UCSD-AML1 (cell line): ENCODE results near the gene RNASE1.

ENCODE experiments used
- DNase-seq: peaks from one replicate; lab custom pipeline; 2025; ENCODE audit not compliant: unreplicated experiment; lab: John Stamatoyannopoulos, UW

The RNASE1 gene

DNA sequence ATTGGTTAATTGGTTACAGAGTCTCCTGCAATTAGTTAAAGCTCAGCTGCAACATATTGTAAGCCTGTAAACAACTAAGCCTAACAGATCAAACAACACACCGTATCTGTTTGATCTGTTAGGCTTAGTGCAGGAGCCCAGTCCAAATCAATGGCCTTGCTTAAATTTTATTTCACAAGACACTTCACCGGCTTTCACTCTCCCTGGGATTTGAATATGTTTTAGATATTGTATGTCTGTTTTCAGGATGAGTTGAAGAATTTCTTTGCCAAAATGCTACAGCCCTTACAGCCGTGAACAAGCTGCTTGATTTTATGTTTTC, 5.5 kb upstream of the RNASE1 start:
- no peak for DNase-seq

DNA sequence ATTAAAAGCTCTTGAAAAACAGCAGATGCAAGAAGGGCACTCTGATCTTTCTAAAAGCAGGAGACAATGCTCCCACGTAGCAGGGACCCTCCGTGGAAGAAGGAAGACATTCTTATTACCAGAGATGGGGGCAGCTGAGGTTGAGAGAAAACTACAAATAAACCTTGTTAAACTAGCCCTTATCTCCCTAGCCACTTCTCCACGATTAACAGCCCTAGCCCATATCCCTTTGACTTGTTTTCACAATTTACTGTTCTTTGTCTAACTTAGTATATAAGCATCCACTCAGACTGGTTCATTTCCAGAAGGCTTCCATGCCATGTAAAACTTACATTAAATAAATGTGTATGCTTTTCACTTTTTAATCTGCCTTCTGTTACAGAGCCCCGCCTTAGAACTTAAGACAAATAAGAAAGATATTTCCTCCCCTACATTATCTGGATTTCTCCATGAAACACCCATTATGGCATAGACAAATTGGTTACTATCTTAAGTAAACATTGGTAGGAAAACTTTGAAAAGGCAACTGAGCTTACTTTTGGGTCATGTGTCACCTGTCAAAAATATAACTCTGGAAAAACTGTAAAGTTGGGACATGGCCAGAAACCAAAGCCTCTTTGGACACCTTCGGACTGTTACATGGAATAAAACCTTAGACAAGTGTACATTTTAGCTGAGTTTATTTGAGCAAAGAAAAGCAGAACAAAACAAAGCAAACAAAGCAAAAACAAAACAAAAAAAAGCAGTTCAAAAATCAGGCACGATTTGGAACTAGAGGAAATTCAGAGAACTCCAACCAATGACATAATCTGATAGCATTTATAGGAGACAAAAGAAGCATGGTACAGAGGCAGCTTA, 4.9 kb upstream of the RNASE1 start:
- DNase-seq = no peak

DNA sequence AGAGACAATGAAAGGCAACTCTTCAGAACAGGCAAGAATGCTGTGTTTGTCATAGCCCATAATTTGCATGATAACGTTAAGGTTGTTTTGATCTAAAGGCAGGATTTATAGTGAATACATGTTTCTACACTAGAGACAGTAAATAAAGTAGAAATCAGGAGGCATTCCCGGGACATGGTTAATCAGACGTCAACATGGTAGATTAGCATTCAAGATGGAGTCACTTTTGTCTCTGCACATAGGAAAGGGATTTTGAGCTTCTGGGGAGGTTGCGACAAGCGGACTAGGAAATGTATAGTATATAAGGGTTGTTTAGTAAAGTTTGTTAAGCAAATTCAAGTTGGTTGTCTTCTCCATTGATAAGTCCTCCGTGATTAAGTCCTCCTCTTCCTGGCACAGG, 2.8 kb upstream of the RNASE1 start:
- DNase-seq = no peak

DNA sequence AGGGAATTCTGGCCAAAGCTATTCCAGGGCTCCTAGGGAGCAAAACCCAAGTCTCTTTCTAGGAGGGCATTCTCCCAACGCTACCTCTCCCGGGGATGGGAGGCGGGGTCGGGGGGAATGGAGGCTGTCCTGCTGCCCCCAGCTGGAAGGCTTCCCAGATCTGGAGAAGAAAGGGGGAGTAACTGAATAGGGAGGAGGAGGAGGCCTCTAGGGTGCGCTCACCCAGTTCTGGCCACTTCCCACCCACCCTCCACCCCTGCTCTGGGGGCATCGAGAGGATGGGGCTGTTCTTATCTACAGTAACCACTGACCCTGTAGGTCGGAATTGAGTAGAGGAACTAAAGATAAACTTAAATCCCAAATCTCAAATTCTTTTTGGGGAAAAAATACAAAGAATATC, 579 bp upstream of the RNASE1 start:
- DNase-seq = no peak

DNA sequence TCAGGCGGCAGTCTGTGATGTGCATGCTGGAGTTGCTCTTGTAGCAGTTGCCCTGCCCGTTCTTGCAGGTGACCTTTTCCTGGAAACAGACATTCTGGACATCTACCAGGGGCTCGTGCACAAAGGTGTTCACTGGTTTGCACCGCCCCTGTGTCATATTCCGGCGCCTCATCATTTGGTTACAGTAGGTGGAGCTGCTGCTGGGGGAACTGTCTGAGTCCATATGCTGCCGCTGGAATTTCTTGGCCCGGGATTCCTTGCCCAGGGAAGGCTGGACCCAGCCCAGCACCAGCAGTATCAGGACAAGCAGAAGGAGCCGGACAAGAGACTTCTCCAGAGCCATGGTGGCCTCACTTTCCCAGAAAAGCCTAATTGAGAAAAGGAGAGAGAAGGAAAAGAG, 918 bp downstream of the RNASE1 start:
- no peak for DNase-seq

DNA sequence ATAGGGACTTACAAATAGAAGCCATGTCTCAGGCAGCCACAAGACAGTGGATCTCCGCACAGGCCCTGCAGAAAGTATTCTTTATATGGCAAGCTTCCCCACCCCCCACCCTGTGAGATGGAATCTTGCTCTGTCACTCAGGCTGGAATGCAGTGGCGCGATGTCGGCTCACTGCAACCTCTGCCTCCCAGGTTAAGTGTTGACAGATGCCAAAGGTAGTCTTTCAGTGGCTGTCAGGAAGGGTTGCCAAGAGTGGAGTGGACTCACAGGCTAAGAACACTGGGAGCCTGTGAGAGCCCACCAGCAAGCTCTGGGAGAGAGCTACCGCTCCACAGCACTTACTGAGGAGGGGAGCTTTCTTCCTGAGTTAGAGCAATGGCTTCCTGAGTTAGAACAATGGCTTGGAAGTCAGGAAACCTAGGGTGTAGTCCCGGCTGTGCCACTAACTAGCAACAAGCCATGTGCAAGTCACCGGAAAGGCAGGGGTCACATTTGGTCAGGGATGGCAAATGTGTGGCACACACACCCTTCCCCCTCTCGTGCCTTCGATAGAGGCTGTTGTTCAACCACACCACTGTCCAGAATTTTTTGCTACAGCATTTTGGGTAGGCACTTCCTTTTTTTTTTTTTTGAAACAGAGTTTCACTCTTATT, 2.6 kb downstream of the RNASE1 start:
- DNase-seq = peak; percentile 71

DNA sequence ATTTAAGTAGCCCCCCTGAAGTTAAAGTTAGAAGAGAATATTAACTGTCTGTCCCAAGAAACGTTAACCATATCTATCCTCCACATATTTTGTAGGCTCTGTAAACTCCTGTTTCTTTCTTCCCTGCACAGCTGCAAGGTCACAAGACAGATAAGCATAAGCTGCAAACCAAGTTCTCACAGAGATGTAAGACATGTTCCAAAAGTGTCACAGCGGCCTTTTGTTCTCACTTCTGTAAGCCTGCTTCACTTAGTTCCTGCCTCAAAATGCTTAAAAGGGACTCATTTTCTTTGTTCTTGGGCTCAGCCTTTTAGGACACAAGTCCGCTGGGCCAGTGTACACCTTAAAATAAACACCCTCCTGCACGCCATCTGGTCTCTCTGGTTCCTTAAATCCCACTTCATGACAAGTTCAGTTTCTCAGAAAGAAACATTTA, 3.2 kb downstream of the RNASE1 start:
- DNase-seq = no peak

DNA sequence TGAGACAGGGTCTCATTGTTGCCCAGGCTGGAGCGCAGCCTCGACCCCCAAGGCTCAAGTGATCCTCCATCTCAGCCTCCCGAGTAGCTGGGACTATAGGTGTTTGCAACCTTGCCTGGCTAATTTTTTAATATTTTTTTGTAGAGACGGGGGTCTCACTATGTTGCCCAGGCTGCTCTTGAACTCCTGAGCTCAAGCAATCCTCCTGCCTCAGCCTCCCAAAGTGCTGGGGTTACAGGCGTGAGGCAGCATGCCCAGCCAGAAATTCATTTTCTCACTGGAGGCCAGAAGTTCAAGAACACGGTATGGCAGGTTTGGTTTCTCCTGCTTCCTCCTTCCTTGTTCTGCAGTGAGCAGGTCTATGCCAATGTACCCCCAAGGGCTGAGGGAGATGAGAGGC, 3.7 kb downstream of the RNASE1 start:
- no peak for DNase-seq

DNA sequence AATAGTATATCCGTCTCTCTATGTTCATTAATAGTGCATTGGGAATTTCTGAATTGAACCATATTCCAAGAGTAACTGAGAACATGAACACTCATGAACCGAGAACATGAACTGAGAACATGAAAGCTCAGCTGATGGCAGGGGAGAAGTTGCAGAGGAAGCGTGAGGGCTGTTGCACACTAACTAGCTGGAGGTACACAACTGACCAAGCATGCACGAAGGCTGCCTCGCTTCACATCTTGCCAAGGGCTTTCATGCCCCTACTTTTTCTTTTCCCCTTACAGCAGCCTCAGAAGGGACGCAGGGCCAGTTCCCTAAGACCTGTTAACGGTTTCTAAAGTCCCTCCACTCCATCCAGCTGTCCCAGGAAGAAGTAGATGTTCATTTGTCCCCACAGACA, 4.3 kb downstream of the RNASE1 start:
- no peak for DNase-seq

DNA sequence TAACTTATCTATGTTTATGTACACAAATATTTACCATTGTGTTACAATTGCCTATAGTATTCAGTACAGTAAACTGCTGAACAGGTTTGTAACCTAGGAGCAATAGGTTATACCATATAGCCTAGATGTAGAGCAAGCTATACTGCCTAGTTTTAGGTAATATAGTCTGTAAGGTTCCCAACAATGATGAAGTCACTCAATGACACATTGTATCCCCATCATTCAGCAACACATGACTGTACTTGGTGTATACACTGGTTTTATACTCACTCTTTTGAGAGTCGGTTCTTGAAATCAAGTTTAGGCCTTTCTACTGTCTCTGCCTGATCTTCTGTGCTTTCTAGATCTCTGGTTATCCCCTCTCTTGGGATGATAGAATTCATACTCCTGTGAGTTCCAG, 5.5 kb downstream of the RNASE1 start:
- DNase-seq = no peak

DNA sequence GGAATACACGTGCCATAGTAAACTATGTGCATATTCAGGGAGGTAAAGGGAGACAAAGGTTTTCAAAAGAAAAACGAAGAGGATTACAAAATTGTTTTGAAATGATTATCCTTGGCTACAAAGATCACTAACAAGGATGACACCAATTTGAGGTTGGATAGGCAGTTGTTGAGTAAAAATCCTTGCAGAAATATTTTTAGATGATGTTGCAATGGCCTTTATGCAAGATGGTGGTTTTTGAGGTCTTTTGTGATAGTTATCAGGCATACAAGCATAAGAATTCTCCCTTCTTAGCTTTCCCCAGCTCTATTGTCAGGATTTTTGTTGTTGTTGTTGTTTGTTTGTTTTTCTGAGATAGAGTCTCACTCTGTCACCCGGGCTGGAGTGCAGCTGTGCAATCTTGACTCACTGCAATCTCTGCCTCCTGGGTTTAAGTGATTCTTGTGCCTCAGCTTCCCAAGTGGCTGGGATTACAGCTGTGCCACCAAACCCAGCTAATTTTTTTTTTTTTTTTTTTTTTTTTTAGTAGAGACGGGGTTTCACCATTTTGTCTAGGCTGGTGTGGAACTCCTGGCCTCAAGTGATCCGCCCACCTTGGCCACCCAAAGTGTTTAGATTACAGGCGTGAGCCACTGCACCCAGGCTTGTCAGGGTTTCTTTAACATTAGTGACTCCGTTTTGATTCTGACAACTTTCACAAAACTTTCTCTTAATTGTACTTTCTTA, 7.8 kb downstream of the RNASE1 start:
- DNase-seq = no peak

DNA sequence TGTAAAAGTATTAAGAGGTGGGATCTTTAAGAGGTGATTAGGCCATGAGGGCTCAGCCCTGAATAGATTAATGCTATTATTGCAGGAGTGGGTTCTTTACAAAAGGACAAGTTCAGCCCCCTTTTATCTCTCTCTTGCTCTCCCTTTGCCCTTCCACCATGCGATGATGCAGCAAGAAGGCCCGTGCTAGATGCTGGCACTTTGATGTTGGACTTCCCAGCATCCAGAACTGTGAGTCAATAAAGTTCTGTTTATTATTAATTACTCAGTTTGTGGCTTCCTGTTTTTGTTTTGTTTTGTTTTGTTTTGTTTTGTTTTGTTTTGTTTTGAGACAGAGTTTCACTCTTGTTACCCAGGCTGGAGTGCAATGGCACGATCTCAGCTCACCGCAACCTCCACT, 10.1 kb downstream of the RNASE1 start:
- no peak for DNase-seq

DNA sequence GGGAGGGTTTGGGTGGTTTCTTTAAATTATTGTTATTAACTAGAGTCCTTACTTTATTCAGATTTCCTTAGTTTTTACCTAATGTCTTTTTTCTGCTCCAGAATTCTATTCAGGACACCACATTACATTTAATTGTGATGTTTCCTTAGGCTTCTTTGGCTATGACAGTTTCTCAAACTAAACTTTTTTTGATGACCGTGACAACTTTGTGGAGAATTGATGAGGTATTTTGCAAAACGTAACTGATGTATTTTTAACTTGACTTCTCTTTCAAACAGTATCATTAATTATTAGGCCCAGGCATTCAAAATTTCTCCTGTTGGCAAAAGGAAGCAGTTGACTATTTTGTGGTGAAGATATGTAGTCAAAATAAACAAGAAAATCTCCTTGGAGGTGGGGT, 11.0 kb downstream of the RNASE1 start:
- DNase-seq = no peak

DNA sequence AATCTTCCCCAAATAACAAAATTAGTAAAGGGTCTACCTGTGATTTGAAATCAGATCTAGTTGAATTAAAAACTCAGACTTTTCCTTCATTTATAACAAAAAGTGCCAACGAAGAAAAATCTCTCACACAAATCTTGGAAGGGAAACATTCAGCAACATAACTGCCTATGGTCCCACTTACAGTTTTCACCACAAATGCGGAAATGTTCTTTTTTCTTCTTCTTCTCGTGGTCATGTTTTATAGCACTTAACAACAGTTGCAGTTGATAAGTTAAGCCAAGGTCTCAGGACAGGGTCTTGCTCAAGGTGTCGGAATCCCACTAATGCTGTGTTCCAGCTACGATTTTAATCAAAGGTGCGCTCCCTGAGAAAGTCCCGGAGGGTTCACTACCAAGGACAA, 11.5 kb downstream of the RNASE1 start:
- no peak for DNase-seq

DNA sequence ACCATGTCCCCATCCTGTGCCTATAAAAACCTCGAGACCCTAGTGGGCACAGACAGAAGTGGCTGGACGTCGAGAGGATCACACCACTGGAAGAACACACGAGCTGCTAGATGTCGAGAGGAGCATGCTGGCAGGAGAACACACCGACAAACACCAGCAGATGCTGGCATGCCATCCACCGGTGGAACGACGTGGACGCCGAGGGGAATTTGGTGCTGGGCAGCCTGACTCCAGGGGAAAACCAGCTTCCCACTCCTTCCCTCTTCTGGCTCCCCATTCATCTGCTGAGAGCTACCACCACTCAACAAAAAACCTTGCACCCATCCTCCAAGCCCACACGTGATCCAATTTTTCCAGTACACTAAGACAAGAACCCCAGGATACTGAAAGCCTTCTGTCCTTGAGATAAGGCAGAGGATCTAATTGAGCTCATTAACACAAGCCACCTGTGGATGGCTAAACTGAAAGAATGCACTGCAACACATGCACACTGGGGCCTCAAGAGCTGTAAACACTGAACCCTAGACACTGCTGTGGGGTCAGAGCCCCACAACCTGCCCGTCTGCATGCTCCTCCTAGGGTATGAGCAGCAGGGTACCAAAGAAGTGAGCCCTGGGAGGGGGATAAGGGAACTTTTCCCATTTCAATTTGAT, 12.1 kb downstream of the RNASE1 start:
- no peak for DNase-seq

DNA sequence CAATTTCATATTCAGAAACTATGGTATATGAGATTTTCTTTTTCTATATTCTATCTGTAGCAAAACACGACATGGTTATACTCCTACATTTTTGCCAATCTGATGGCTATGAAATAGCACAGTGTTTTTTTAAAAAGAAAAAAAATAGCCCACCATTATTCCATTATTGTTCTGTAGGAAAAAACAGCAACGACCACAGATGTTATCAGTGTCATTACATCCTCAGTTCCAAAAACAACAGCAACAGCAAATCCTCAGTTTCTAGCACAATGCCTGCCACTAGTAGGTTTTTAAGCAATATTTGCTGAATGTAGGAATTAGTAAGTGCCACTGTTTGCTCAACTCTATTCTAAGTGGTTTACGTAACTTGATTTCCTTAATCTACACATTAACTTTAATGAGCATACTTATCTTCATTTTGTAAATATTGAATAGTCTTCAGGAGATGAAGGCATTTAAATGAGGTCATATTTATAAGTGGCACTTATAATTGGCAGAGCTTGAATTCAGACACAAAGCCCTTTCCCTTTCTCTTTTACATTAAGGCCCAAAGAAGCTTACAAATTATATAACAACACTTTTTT, 13.3 kb downstream of the RNASE1 start:
- DNase-seq = no peak

DNA sequence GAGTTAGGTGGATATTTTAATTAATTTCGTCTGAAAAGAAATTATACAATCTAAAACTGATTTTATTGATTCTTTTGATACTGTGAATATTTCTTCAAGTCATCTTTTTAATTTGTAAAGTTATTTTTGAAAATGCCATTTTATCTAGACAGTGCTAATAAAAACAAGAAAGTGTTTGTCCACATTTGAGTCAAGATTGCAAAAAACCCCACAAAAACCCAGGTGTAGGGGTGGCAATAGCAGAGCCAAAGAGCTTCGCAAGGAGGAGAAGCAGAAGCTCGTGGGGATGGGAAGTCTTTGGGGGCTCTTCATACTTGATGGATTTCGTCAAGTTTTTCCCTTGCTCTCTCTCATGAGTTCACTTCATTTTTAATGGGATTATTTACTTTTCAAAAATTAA, 15.6 kb downstream of the RNASE1 start:
- no peak for DNase-seq

DNA sequence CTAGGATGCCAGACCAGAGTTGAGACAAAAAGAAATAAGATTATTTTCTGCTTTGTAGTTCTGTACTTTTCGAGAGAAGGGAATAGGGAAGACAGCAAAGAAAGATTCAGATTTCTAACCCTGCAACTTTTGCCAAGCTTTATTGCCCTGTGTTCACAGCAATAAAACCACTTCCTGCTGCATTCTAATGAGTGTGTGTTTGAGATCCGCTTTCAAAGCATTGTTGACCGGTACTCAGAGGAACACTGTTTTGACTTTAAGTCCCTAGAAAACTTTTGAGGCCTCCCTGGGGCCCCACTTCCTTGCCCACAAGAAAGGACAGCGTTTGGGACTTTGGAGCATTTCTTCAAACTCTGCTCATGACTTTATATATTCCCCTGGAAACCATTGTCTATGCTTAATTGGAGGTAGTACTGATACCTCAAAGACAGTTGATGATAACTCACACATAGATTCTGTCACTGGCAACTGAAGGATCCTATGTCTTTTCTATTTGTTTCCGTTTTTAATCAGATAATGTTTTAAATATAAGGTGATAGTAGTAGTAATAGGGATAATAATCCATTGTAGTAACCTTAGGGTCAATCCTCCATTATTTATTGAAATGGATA, 20.3 kb downstream of the RNASE1 start:
- peak; percentile 26 for DNase-seq

DNA sequence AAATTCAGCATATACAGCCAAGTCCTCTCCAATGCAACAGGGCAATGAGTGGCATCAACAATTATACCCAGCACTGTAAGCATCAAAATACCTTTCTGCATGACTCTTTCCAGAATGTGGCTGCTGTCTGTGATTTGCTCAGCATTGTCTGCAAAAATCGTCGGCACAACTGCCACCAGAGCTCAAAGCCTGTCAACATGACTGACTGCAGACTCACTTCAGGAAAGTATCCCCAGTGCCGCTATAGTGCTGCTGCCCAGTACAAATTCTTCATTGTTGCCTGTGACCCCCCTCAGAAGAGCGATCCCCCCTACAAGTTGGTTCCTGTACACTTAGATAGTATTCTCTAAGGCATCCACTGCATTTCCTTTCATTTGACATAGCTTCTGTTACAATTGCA, 20.8 kb downstream of the RNASE1 start:
- DNase-seq = no peak

DNA sequence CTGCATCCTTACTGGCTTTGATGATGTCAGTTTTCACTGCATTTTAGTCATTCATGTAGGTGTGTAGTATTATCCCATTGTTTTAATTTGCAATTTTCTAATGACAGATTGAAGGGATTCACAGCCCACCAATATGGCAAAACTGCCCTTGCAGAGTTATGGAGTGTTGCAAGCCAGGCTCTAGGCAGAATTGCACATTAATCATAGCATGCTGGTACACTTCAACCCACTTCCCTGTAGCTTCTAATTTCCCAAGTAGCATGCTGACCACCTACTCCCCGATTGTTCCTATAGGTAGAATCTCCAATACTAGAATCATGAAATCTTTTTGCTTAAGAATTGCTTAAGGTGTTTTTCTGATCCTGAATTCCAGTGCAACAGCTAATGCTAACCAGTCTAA, 26.7 kb downstream of the RNASE1 start:
- no peak for DNase-seq

DNA sequence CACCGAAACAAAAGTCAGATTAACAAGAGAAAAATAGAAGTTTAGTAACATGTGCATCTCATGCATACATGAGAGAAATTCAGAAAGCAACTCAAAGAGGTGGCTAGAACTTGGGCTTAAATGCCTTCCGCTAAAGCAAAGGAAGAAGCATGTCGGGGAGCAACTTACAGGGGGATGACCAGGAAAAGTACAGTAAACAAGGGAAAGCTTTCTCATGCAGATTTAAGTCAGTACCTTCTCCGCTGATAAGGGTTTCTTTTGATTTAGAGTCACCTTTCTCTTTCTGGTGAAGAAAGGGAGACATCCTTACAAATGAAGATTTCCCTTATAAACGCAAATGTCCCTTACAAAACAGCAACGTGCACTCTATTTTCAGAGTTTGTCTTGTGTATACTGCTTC, 27.6 kb downstream of the RNASE1 start:
- no peak for DNase-seq
